GM13977 (cell line): ENCODE results near the gene ST13.
"Not testable (repeated sequence)": the region's sequence is repeated elsewhere in the genome, so short reads cannot be mapped to it uniquely, and the experiment has no call there.

Experiments used
- DNase-seq: peaks from one replicate; pipeline ENCODE4 v3.0.0; 2012; ENCODE audit warnings: low spot score
- in situ Hi-C: fragments of 300-500 bp; cut with MboI; formaldehyde crosslinking; loops from one replicate; pipeline ENCODE4 v1.12.0; 2022; ENCODE audit warnings: low sequenced_read_pairs, low pct_unique_long_range_greater_than_20kb, mixed read lengths, inconsistent platforms; ENCODE audit not compliant: unreplicated experiment
- TF ChIP-seq, protein P1 (sequence below): IDR thresholded peaks from 2 replicates; pipeline ENCODE4 v1.5.1; 2012; ENCODE audit warnings: mild to moderate bottlenecking, control low read depth; ENCODE audit not compliant: insufficient read depth; ENCODE audit errors: extremely low read depth, missing control alignments

ST13 gene

DNA sequence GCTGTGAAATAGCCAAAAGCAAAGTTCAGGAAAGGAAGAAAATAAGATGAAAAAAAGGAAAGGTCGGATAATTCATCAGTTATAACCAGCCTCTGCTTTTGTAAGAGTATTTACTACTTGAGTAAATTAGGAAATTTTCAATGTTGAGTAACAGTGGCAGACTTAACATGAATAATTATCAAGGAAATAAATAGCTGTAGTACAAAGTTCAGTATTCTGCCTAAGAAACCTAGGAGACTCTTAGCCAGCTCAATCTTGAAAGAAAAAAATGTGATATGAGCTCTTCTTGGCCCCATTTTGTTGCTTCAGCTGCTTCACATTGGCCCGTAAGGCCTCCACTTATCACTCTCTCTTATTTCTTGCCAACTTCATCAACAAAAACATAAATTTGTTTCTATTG, 22.5 kb upstream of the ST13 start:
- in situ Hi-C loops = no loop called here
- TF ChIP-seq, protein P1, sequence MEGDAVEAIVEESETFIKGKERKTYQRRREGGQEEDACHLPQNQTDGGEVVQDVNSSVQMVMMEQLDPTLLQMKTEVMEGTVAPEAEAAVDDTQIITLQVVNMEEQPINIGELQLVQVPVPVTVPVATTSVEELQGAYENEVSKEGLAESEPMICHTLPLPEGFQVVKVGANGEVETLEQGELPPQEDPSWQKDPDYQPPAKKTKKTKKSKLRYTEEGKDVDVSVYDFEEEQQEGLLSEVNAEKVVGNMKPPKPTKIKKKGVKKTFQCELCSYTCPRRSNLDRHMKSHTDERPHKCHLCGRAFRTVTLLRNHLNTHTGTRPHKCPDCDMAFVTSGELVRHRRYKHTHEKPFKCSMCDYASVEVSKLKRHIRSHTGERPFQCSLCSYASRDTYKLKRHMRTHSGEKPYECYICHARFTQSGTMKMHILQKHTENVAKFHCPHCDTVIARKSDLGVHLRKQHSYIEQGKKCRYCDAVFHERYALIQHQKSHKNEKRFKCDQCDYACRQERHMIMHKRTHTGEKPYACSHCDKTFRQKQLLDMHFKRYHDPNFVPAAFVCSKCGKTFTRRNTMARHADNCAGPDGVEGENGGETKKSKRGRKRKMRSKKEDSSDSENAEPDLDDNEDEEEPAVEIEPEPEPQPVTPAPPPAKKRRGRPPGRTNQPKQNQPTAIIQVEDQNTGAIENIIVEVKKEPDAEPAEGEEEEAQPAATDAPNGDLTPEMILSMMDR = no peak
- DNase-seq = no peak

DNA sequence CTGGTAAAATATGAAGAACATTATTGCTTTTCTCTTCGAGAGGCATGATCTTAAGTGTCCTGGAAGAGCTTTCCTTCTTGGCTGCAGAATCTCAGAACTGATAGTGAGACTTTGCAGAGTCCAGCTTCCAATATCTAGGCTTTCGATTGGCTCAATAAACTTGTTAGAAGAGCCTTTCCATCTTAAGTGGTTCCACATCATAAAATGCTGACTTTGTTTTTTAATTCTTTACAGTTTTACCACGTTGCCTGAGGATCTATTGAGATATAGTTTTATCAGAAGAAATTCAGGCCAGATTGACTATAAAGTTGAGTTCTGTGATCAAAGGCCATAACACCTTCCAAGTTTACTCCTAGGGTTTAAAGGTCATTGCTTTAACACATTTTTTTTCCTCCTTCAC, 21.0 kb upstream of the ST13 start:
- in situ Hi-C loops = no loop called here
- no peak for DNase-seq
- TF ChIP-seq, protein P1 = no peak

DNA sequence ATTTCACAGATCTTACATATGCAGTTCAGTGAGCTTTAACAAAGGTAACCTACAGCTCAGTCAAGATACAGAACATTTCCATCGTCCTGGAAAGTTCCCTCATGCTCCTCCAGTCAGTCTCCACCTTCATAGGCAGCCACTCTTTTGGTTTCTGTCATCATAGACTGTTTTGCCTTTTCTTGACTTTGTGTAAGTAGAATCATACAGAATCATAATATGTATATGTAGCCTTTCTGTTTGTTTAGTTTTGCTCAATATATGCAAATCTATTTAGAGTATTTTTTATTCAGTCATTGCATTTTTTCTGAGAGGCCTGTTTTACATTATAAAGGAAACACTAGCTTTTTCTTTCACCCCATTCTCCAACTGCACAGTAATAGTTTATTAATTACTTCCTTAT, 20.5 kb upstream of the ST13 start:
- TF ChIP-seq, protein P1 = no peak
- no peak for DNase-seq
- in situ Hi-C loops = no loop called here

DNA sequence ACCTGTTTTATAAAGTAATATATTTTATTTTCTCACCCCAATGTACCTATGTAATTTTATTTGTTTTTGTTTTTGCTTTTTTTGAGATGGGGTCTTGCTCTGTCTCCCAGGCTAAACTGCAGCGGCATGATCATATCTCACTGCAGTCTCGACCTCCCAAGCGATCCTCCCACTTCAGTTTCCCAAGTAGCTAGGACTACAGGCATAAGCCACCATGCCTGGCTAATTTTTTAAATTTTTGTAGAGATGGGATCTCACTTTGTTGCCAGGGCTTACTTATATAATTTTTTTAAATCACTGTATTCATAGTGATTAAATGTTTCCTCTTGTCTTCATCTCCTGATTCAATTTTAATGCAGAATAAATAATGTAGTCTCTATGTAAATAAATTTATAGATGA, 18.7 kb upstream of the ST13 start:
- TF ChIP-seq, protein P1 = no peak
- DNase-seq = no peak
- in situ Hi-C loops = no loop called here

DNA sequence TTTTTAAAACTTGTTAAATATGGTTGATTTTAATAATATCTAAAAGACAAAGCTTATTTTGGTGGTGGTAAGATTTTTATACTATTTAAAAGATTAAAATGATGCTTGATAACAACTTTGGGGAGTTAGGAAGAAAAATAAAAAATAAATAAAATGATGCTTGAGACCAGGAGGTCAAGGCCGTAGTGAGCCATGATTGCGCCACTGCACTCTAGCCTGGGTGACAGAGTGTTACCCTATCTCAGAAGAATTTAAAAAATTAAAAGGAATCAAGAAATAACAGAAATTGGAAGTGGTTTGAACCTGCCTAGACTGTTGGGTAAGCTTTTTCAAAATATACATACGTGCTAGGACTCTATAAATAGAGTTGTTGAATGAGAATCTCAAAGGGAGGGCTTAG, 17.6 kb upstream of the ST13 start:
- in situ Hi-C loops = no loop called here
- no peak for DNase-seq
- TF ChIP-seq, protein P1 = no peak

DNA sequence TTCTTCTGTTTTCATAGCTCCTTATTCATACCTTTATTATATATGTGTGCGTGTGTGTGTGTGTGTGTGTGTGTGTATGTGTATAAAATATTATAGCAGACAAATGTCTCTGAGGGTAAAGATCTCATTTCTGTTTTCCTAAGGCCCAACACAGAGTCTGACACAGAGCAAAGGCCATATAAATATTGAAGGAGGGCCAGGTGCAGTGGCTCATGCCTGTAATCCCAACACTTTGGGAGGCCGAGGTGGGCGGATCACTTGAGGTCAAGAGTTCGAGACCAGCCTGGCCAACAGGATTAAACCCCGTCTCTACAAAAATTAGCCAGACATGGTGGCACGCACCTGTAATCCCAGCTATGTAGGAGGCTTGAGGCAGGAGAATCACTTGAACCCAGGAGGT, 11.9 kb upstream of the ST13 start:
- in situ Hi-C loops, DNase-seq: not testable (repeated sequence)

DNA sequence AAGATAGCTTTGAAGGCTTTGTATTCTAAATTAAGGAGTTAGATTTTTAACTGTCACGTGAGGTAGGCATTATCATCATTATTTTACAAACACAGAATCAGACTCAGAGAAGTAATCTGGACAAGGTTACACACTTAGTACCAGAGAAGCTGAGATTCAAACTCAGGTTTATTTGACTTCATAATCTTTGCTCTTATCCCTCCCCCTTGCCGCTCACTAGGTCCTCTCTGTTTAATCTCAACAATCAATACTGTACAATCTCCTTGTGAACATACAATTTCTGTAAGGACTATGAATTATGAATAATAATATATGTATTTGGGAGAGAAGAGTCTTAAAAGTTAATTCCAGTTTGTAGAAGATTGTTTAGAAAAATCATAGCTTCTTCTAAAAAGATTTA, 10.7 kb upstream of the ST13 start:
- in situ Hi-C loops = no loop called here
- DNase-seq = no peak
- TF ChIP-seq, protein P1 = no peak
